OCI-LY7 (cell line): ENCODE results near the gene MKNK2. TPM values are rescaled to one million over a fixed set of nuclear protein-coding genes. Genes with fewer than 3 reads are reported as not detected.

Experiments
- BruUV-seq: library from RNA; stranded (reverse); fragments of 400-500 nt; replicated peaks from 2 replicates; lab custom pipeline; 2021; lab: Mats Ljungman, UMichigan
- CTCF ChIA-PET: fragments of 300-600 bp; sonication (Branson Sonifier 250); formaldehyde crosslinking; loops from one replicate; lab custom pipeline; 2022; ENCODE audit warnings: antibody characterized with exemption; ENCODE audit not compliant: unreplicated experiment; lab: Charles Lee
- POLR2A ChIA-PET: fragments of 300-600 bp; sonication (Branson Sonifier 250); formaldehyde crosslinking; loops from one replicate; lab custom pipeline; 2022; ENCODE audit warnings: antibody characterized with exemption; lab: Charles Lee
- DNase-seq: peaks from one replicate; pipeline ENCODE4 v3.0.0-alpha.2; 2015; ENCODE audit warnings: low spot score
- H2AFZ ChIP-seq: fragments of 200-600 bp; sonication (generic), shearing (Covaris generic); 2 replicates; pipeline ENCODE4 v1.6.1; 2014; ENCODE audit warnings: mild to moderate bottlenecking, antibody characterized with exemption, low read length, moderate library complexity
- H3K27ac ChIP-seq: fragments of 200-600 bp; sonication (generic); 2 replicates; pipeline ENCODE4 v1.5.1; 2014; ENCODE audit warnings: mixed run types, low read depth, mild to moderate bottlenecking, moderate library complexity, low read length, inconsistent platforms; ENCODE audit not compliant: poor library complexity, severe bottlenecking
- H3K36me3 ChIP-seq: fragments of 200-600 bp; sonication (generic); 2 replicates; pipeline ENCODE4 v1.6.1; 2014; ENCODE audit warnings: mild to moderate bottlenecking, antibody characterized with exemption, low read length, moderate library complexity, mixed read lengths; ENCODE audit not compliant: insufficient read depth
- H3K4me1 ChIP-seq: fragments of 200-600 bp; sonication (generic); 2 replicates; pipeline ENCODE4 v1.5.1; 2014; ENCODE audit warnings: mild to moderate bottlenecking, low read length; ENCODE audit not compliant: insufficient read depth, poor library complexity, severe bottlenecking
- H3K4me2 ChIP-seq: fragments of 200-600 bp; sonication (generic); 2 replicates; pipeline ENCODE4 v1.6.1; 2014; ENCODE audit warnings: mild to moderate bottlenecking, low read length
- H3K4me3 ChIP-seq: fragments of 200-600 bp; sonication (generic); 2 replicates; pipeline ENCODE4 v1.5.1; 2014; ENCODE audit warnings: mild to moderate bottlenecking, low read depth, low read length; ENCODE audit not compliant: poor library complexity, severe bottlenecking
- H3K79me2 ChIP-seq: fragments of 200-600 bp; sonication (generic); 2 replicates; pipeline ENCODE4 v1.6.1; 2016; ENCODE audit warnings: low read depth, mild to moderate bottlenecking, low read length, moderate library complexity, mixed read lengths; ENCODE audit not compliant: insufficient read depth
- H3K9me2 ChIP-seq: fragments of 200-600 bp; sonication (generic); 2 replicates; pipeline ENCODE4 v1.6.1; 2016; ENCODE audit warnings: mild to moderate bottlenecking, low read length, mixed read lengths; ENCODE audit not compliant: insufficient read depth
- H3K9me3 ChIP-seq: fragments of 200-600 bp; sonication (generic); 2 replicates; pipeline ENCODE4 v1.6.1; 2014; ENCODE audit warnings: mild to moderate bottlenecking, mixed run types, low read length, mixed read lengths
- H4K20me1 ChIP-seq: fragments of 200-600 bp; sonication (generic); 2 replicates; pipeline ENCODE4 v1.6.1; 2014; ENCODE audit warnings: mild to moderate bottlenecking, antibody characterized with exemption, low read length, moderate library complexity, mixed read lengths; ENCODE audit not compliant: insufficient read depth
- EZH2phosphoT487 ChIP-seq: fragments of 200-600 bp; sonication (generic); IDR thresholded peaks from 2 replicates; pipeline ENCODE4 v1.6.1; 2018; ENCODE audit warnings: low read depth, borderline replicate concordance, mild to moderate bottlenecking, mixed run types, antibody characterized with exemption, low read length, moderate library complexity, mixed read lengths
- intact Hi-C: fragments of 100-400 bp; cut with micrococcal nuclease; formaldehyde crosslinking; loops from one replicate; pipeline ENCODE4 v1.10.0; 2022; ENCODE audit not compliant: unreplicated experiment
- total RNA-seq, 2 experiments: library from RNA; depleted of rRNA in 1 of 2; stranded (reverse); fragments of >200 nt in 1 of 2; shearing (Covaris generic) in 1 of 2; gene quantifications; 2 replicates each; pipeline ENCODE4 v1.2.3, GENCODE V29; 2014 to 2022
- TF ChIP-seq, protein P1 (sequence below): fragments of 200-600 bp; sonication (generic); conservative IDR thresholded peaks from 2 replicates; pipeline ENCODE4 v1.5.1; 2014; ENCODE audit warnings: mild to moderate bottlenecking, antibody characterized with exemption, low read length, moderate library complexity, mixed read lengths

Gene MKNK2
- total RNA-seq, 2 experiments from 2014 or later, result 115 to 225 TPM

GRCh38 chr19:1991018-1991913, 59.8 kb downstream of the MKNK2 start:
- intact Hi-C loops, result no loop called here
- Histone ChIP-seq H3K4me1 (no peaks in the 10 kb centered on the region), H3K9me3 (0 out of 2 replicates have a peak, but pooled peaks cover 4% of the 10 kb centered on the region), H3K27ac (no peak overlapping the region), H3K4me2 (no peak overlapping the region), H2AFZ (no peak overlapping the region), H3K4me3 (no peak overlapping the region), H3K36me3 (peaks cover 79% of the 10 kb centered on the region), H3K79me2 (no peaks in the 10 kb centered on the region), H3K9me2 (no peaks in the 10 kb centered on the region), H4K20me1 (no peaks in the 10 kb centered on the region)
- BruUV-seq, result no TSS peak
- TF ChIP-seq EZH2phosphoT487, result no peak
- TF ChIP-seq, protein P1, sequence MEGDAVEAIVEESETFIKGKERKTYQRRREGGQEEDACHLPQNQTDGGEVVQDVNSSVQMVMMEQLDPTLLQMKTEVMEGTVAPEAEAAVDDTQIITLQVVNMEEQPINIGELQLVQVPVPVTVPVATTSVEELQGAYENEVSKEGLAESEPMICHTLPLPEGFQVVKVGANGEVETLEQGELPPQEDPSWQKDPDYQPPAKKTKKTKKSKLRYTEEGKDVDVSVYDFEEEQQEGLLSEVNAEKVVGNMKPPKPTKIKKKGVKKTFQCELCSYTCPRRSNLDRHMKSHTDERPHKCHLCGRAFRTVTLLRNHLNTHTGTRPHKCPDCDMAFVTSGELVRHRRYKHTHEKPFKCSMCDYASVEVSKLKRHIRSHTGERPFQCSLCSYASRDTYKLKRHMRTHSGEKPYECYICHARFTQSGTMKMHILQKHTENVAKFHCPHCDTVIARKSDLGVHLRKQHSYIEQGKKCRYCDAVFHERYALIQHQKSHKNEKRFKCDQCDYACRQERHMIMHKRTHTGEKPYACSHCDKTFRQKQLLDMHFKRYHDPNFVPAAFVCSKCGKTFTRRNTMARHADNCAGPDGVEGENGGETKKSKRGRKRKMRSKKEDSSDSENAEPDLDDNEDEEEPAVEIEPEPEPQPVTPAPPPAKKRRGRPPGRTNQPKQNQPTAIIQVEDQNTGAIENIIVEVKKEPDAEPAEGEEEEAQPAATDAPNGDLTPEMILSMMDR, result no peak
- DNase-seq, result no peak
- ChIA-PET CTCF (no interaction called here), POLR2A (no interaction called here)

- ChIA-PET CTCF (no interaction called here), POLR2A (no interaction called here)
- no peak overlapping the region for H2AFZ ChIP-seq
Measured at GRCh38 chr19:1990230-1991017, 60.6 kb downstream of the MKNK2 start.

More at GRCh38 chr19:1990230-1991017, 60.6 kb downstream of the MKNK2 start:
- Histone ChIP-seq H3K79me2 (no peaks in the 10 kb centered on the region), H3K9me2 (no peaks in the 10 kb centered on the region), H3K36me3 (peaks cover 79% of the 10 kb centered on the region), H3K27ac (no peak overlapping the region), H4K20me1 (no peaks in the 10 kb centered on the region), H3K9me3 (no peaks in the 10 kb centered on the region), H3K4me2 (no peak overlapping the region), H3K4me1 (no peaks in the 10 kb centered on the region), H3K4me3 (no peak overlapping the region)
- no peak for DNase-seq
- intact Hi-C loops, result no loop called here
- no TSS peak for BruUV-seq
- TF ChIP-seq EZH2phosphoT487, result no peak
- TF ChIP-seq, protein P1, result no peak
